ENCODE data around the gene INSYN1. TPM values are rescaled to one million over a fixed set of nuclear protein-coding genes. Genes with fewer than 3 reads are reported as not detected.
"Not testable (repeated sequence)": the region's sequence is repeated elsewhere in the genome, so short reads cannot be mapped to it uniquely, and the experiment has no call there.

INSYN1 gene
- total RNA-seq, 1 experiment from 2014 or later, result 22.2 TPM

GRCh38 chr15:73751899-73752805 is 999 bp downstream of the INSYN1 start:
- in situ Hi-C loops (cut with HindIII; ENCODE audit: low sequenced_read_pairs), result no loop called here
- no peak for DNase-seq (ENCODE audit: low spot score)

DNA sequence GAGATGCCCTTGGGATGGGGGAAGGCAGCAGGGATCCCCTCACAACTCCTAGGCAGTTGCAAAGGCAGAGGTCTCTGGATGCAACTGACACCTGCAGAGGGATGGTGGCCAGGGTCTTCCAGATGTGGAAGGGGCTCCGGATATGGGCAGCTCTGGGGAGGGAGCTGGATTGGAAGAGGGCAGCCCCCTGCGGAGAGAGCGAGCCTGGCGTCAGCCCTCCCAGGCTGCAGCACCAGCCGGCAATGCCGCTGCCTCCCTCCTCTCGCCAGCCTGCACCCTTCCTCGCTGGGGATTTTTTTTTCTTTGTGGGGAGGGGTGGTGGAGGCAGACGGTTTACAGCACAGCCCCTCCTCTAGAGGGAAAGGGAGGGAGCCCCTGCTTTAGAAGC is 1.6 kb downstream of the INSYN1 start:
- in situ Hi-C loops (cut with HindIII; ENCODE audit: low sequenced_read_pairs), result no loop called here
- DNase-seq (ENCODE audit: low spot score), result no peak

DNA sequence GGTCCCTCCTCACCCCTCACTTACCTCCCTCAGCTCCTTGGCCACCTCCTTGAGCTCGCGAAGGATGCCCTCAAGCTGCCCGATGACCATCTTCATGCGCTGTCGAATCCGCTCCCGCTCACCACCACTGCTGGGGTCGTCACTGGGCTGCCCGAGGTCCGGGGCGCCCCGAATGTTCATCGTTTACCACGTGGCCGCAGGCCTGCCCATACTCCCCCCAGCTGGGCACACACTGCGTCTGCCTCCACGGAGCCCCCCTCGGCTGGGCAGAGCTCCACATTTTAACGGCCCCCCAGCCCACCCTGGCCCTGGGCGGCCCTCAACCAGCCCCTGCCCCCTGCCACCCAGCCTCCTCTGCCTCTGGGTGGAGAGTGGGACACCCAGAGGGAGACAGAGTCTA is 2.2 kb downstream of the INSYN1 start:
- in situ Hi-C loops (cut with HindIII; ENCODE audit: low sequenced_read_pairs), result no loop called here
- no peak for DNase-seq (ENCODE audit: low spot score)

- no peak for DNase-seq (ENCODE audit: low spot score)
- in situ Hi-C loops (cut with HindIII; ENCODE audit: low sequenced_read_pairs), result no loop called here
Observed at GRCh38 chr15:73750438-73750837, 2.7 kb downstream of the INSYN1 start.

DNA sequence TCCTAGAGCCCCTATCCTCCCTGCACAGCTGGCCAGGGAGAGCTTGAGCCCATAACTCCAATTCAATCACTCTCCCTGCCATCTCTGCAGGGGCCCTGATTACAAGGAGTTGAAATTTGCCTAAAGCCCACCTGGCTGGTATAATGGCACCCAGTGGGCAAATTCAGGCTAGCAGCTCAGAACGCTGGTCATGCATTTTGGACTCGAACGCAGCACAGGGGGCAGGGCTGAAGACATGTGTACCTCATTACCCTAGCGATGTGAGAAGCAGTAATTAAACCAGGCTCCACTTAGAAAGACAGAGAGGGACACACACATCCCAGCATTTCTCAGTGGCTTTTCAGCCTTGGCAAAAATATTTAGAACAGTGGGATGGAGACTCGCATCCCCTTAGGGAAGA is 3.2 kb downstream of the INSYN1 start:
- DNase-seq (ENCODE audit: low spot score), result no peak
- in situ Hi-C loops (cut with HindIII; ENCODE audit: low sequenced_read_pairs), result no loop called here

DNA sequence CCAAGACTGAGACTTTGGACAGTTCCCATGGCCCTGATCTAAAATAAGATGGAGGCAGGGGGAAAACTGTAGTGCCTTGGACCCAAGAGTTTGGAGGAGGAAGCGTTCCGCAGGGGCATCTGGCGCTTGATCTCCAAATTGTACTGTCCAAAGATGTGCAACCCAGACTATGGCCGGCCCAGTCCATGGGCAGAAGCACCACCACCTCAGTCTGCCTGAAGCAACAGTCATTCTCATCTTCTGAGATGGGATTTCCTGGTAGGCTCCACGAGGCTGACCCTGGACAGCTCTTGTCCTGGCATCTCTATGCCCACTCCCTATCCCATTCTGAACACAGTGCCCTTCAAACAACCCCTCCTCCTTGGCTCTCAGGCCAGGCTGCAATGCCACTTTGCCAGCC is 3.6 kb downstream of the INSYN1 start:
- in situ Hi-C loops (cut with HindIII; ENCODE audit: low sequenced_read_pairs), result no loop called here

GRCh38 chr15:73748730-73749129 is 4.4 kb downstream of the INSYN1 start:
- in situ Hi-C loops (cut with HindIII; ENCODE audit: low sequenced_read_pairs), result no loop called here
- peak; percentile 51 for DNase-seq (ENCODE audit: low spot score)

More for the DNA sequence above, 3.6 kb downstream of the INSYN1 start:
- DNase-seq (ENCODE audit: low spot score), result no peak

DNA sequence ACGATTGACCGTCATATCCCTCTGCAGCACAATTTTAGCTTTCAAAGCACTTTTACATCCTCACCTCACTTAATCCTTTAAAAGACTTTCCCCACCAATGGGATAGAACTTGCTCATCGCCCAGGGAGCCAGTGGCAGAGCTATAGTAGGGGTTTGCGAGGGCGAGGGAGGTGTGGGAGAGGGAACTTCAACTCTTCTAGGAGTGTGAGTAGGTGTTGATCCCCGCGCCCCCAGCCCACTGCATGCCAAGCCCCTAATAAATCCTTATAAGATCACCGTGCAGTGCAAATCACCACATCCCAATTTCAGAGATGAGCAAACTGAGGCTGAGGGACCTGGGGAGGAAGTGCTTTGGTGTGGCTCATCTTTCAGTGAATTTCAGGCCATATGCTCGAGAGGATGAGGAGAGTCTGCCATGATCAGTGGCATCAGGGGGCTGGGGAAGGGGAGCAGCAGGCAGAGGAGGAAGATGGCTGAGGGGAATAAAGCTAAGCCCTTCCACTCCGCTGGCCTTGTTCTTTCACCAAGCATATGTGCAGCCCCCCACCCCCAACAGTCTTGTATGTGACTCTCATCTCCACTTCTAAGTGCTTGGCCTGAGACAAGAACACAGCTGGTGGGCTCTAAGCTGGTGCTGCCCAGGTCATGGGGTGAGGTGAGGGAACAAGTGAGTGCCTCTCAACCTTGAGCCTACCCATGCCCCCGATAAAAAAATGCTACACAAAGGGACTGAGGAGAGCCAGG is 5.1 kb downstream of the INSYN1 start:
- no peak for DNase-seq (ENCODE audit: low spot score)
- in situ Hi-C loops (cut with HindIII; ENCODE audit: low sequenced_read_pairs), result no loop called here

DNA sequence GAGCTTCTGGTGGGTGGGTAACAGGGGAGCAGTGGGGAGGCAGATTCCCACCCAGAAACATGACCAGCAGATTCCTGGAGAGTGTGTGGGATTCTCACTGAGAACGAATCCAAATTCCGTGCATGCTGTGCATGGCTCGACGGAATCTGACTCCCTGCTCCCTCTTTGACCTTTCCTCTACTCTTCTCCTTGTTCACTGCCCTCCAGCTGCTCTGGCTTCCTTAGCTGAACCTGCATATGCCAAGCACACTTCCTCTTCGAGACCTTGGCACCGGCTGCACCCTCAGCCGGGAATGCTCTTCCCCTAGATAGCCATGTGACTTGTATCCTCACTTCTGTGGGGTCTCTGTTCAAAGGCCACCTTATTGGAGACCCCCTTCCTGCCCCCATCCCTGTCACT is 6.3 kb downstream of the INSYN1 start:
- DNase-seq (ENCODE audit: low spot score), result no peak
- in situ Hi-C loops (cut with HindIII; ENCODE audit: low sequenced_read_pairs), result no loop called here

DNA sequence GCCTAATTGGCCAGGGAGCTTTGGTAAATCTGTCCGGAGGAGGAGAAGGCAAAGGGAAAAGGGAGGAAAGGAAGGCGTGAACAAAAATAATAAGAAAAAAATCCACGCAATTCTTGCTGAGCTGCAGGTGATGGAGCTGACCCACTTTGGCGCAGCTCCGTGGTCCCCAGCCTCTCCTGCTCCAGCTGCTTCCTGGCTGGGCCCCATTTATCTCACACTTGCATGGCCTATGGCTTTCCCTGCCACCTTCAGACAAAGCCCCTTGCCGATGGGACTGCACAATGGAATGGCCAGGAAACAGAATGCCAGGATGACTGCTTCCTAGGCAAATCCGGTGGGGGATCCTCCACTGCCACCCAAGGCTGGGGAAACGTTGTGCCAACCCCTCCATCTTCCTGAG is 6.9 kb downstream of the INSYN1 start:
- no peak for DNase-seq (ENCODE audit: low spot score)
- in situ Hi-C loops (cut with HindIII; ENCODE audit: low sequenced_read_pairs), result no loop called here

DNA sequence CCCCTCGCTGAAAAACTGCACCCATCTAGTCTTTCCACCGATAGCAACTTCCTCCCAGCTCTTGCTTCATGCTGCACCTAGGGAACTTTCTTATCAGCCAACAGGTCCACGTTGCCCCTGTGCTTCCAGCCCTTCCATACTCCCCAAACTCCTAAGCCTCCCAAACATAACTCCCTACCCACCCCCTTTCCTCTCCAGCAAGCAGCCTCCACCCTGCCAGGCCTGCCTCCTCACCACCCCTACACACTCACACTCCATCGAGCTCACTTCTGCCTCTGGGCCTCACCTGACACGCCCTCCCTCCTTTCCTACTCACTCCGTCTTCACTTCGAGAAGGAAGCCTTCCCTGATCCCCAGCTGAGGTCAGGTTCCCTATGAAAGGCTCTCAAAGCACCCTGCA is 8.1 kb downstream of the INSYN1 start:
- in situ Hi-C loops (cut with HindIII; ENCODE audit: low sequenced_read_pairs), result no loop called here
- no peak for DNase-seq (ENCODE audit: low spot score)

- DNase-seq (ENCODE audit: low spot score), result no peak
- in situ Hi-C loops (cut with HindIII; ENCODE audit: low sequenced_read_pairs), result no loop called here
Observed at GRCh38 chr15:73744293-73744692, 8.9 kb downstream of the INSYN1 start.

DNA sequence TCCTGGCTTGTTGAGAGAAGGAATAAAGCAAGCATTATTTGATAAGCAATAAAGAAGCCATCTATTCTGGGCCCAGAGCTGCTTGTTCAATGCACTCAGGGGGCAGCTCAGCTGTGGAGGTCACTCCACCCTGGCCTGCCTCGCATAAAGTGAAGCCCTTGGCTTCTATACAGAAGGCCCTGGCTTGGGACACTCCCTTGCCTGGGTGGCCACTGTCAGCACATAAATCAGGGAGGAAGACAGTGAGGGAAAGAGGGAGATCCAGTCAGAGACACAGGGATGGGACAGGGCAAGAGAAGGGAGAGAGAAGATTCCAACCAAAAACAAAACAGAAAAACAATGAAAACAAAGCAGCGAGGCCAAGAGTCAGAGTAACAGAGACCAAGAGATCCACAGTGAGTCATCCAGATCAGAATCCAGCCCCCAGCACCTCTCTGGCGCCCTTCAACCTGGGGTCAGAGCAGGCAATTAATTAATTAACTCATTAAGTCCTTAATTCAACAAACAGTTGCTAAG is 11.8 kb downstream of the INSYN1 start:
- DNase-seq (ENCODE audit: low spot score), result no peak
- in situ Hi-C loops (cut with HindIII; ENCODE audit: low sequenced_read_pairs), result no loop called here

DNA sequence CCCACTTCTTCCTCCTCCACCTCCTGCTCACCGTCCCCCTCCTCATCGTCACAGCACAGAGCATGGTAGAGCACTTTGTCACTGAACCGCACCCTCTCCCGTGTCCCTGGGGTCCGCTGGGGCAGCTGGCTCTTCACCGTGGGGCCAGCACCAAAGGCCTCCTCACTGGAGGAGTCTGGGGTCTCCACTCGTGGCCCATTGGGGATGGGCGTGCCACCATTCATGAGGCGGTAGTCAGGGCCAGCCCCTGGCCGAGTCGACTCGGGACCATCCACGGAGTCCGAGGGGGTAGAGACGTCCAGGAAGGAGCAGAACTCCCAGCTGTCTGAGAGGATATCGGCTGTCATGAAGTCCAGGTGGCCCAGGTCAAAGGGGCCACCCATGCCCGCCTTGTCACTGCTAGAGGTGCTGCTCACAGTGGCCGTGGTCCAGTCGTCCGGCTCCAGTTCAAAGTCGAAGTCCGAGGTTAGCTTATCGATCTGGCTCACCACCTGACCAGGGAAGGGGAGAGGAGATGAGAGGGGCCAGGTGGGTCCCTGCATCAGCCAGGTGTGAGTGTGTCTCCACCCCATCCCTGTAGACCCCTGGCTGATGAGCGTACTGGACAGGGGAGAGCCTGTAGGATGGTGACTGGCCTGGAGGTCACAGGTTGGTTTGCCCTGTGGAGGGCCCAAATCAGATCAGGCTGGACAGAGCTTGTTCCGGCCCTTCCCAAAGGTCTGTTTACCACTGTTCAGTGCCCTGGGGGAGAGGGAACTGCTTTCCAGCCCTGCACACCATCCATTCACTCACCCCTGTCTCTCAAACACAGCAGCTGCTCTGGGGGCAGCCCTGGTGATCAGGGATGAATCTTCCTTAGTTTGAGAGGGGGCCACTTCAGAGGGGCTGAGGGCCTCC is 12.8 kb downstream of the INSYN1 start:
- in situ Hi-C loops (cut with HindIII; ENCODE audit: low sequenced_read_pairs), result no loop called here
- DNase-seq (ENCODE audit: low spot score), result no peak

GRCh38 chr15:73737535-73737934 is 15.6 kb downstream of the INSYN1 start:
- in situ Hi-C loops (cut with HindIII; ENCODE audit: low sequenced_read_pairs), result no loop called here
- DNase-seq (ENCODE audit: low spot score), result no peak

- in situ Hi-C loops (cut with HindIII; ENCODE audit: low sequenced_read_pairs), result no loop called here
- no peak for DNase-seq (ENCODE audit: low spot score)
Observed at GRCh38 chr15:73732930-73733329, 20.2 kb downstream of the INSYN1 start.

DNA sequence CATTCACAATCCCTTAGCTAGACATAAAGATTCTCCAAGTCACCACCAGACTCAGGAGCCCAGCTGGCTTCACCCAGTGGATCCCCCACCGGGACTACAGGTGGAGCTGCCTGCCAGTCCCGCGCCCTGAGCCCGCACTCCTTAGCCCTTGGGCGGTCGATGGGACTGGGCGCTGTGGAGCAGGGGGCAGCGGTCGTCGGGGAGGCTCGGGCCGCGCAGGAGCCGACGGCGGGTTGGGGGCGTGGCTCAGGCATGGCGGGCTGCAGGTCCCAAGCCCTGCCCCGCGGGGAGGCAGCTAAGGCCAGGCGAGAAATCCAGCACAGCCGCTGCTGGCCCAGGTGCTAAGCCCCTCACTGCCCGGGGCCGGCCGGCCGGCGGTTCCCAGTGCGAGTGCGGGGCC is 21.1 kb downstream of the INSYN1 start:
- in situ Hi-C loops (cut with HindIII; ENCODE audit: low sequenced_read_pairs); DNase-seq (ENCODE audit: low spot score): not testable (repeated sequence)

- in situ Hi-C loops (cut with HindIII; ENCODE audit: low sequenced_read_pairs), result no loop called here
- no peak for DNase-seq (ENCODE audit: low spot score)
Observed at GRCh38 chr15:73727330-73727976, 25.7 kb downstream of the INSYN1 start.

- in situ Hi-C loops (cut with HindIII; ENCODE audit: low sequenced_read_pairs), result no loop called here
Observed at GRCh38 chr15:73724212-73724611, 28.9 kb downstream of the INSYN1 start.

More at GRCh38 chr15:73724212-73724611, 28.9 kb downstream of the INSYN1 start:
- DNase-seq (ENCODE audit: low spot score), result no peak
